ENCODE measurements around the gene TSPAN15. TPM values are rescaled to one million over a fixed set of nuclear protein-coding genes. Genes with fewer than 3 reads are reported as not detected.

TSPAN15 gene
- 10.1 and 35.0 TPM in 2 replicates for total RNA-seq

GRCh38 chr10:69451209-69451783 lies at the start of gene TSPAN15:
TSPAN15 (plus strand) TSS chr10:69451465; CDS start chr10:69451595, 130 bp downstream.

DNA sequence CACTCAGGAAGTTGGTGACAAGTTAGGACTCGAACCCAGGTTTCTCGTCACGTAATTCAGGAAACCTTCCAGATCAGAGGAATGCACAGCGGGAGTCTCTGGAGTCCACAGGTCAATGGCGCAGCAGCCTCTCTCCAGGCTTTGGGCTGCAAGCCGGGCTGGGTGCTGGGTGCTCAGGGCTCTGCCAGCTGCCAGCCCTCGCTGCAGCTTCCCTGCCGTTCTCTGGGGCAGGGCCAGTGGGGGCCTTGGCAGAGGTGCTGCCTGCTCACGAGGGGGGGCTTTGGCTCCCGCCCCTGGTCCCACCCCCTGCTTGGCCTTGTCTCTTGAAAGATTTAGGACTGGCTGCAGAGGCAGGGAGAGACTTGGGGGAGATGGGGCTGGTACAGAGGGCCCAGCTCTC lies 34.6 kb upstream of the TSPAN15 start, which contains the start of gene TACR2:
TSS of gene TACR2 (minus strand) at position 224 of the 400 bp plus-strand sequence. CDS start 595 bp downstream, outside the sequence.

Other genes with a start within 250 kb of the TSPAN15 start
- 0.59 and 1.9 TPM in 2 replicates for gene HKDC1, start 231.1 kb upstream of the TSPAN15 start, total RNA-seq
- gene HK1, start 173.0 kb upstream of the TSPAN15 start, total RNA-seq: 106 and 220 TPM in 2 replicates
- gene TACR2, start 34.5 kb upstream of the TSPAN15 start, total RNA-seq: under 0.01 and 0.42 TPM in 2 replicates
- gene NEUROG3, start 122.0 kb downstream of the TSPAN15 start, total RNA-seq: not detected in 2 replicates
- 0.89 and 1.3 TPM in 2 replicates for gene FAM241B, start 178.8 kb downstream of the TSPAN15 start, total RNA-seq

Measured in smooth muscle cell of the umbilical artery (primary cell).